Activated T-cell treated with anti-CD3 and anti-CD28 coated beads, Interleukin-2, amount 50 U/mL, for 1 hour (primary cell): ENCODE data around the gene PIM3.
"Not testable (repeated sequence)": the region's sequence is repeated elsewhere in the genome, so short reads cannot be mapped to it uniquely, and the experiment has no call there.

Source experiments
- DNase-seq: peaks from one replicate; pipeline ENCODE4 v3.0.0-alpha.2; 2020

PIM3 gene

GRCh38 chr22:49968831-49969661 is 8.5 kb downstream of the PIM3 start:
- peak; percentile 31 for DNase-seq

DNA sequence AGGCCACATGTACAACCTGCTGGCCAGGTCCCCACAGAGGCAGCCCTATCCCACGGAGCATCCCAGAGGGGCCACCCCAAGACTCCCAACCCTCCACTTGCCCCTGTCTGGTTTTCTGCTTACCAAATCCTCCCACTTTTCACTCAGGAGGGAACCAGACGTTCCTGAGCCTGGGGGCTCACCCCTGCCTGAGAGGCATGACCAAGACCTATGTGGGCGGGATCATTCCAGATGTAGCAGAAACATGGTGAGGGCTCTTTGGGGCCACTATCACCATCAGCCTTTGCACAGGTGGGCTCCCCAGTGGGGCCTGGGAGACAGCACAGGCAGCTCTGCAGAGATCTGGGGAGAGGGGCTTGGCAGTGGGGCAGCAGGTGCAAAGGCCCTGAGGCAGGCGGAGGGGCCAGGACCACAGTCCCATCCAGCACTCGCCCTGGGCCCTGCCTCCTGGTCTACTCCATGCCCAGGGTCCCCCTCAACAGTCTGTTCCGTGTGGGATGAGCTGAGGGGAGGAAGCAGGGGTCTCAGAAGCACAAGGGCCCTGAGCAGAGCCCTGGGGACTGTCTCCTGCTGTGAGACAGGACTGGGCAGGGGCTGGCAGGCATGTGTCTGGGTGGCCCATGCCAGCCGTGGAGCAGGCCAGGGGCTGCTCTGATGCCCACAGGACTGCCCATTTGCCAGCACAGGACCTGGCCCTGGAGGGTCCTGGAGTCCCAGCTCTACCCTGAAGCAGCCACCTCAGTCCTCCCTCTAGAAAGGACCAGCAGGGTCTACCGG is 9.4 kb downstream of the PIM3 start:
- peak; percentile 22 for DNase-seq

GRCh38 chr22:49970528-49971231 is 10.1 kb downstream of the PIM3 start:
- DNase-seq, result peak; percentile 90

DNA sequence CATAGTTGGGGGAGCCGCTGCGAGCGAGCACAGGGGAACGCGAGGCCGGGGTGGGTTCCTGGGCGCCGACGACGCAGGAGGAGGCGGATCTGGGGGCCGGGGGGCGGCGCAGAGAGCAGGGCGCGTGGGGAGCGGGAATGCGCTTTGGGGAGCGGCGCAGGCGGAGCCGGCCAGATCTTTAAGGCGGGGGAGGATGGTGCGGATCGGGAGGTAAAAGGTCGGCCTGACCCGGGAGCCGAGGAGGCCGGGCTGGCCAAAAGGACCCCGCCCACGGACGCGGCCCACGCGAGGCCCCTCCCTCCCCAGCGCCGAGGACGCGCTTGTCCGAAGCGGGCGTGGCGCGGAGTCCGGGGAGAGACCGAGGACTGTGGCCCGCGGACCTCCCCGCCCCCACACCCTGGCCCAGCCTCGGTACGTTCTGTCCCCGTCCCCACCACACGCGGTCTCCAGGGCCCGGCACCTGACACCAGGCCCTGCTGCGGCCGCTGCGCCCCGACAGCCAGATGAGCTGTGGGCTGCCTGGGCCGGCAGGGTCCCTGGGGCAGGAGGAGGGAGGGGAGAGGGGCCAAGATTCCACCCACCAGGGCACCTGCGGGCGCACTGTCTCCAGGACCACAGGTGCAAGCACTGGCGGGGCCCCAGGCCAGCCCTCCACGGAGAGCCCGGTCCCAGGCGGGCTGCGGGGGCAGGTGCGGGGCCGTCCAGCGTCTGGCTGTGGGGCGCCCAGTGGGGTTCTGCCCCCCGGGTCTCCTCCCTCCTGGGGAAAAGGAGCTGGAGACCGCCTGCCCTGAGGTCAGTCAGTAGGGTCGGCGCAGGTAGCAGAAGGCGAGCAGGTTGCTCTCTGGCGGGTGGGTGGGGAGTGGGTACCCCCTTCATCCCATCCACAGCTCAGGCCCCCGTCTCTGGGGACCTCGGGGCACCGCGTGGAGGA is 10.9 kb downstream of the PIM3 start:
- DNase-seq, result peak; percentile 51

DNA sequence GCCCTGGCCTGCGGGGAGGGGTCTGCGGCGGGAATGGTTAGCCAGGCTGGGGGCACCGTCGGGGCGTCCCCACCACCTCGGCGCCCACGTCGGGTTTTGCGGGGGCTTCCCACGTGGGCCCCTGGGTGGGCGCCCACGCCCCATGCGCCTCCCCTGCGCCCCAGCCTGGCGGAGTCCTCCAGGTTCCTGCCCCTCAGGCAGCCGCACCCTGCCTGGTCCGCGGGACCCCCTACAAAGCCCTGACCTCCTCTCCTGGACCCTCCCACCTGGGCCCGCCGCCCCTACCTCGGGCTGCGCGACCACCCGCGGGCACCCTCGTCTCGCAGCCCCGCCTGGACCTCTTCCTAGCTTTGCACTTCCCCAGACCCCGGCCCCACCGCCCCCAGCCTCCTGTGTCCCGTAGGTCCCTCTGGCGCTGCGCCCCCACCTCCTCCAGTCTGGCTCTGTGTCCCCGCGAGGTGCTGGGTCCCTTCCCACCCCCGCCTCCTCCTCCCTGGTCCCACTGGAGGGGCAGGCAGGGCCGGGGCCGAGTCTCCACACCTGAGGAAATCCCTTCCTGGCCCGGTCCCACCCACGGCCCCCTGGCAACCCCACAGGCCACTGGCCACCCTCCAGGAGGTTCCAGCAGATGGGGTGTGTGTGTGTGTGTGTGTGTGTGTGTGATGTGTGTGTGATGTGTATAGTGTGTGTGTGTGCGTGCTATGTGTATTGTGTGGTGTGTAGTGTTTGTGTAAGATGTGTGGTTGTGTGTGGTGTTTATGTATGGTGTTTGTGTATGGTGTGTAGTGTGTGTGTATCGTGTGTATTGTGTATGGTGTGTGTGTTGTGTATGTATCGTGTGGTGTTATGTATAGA is 11.8 kb downstream of the PIM3 start:
- DNase-seq, result peak; percentile 24

DNA sequence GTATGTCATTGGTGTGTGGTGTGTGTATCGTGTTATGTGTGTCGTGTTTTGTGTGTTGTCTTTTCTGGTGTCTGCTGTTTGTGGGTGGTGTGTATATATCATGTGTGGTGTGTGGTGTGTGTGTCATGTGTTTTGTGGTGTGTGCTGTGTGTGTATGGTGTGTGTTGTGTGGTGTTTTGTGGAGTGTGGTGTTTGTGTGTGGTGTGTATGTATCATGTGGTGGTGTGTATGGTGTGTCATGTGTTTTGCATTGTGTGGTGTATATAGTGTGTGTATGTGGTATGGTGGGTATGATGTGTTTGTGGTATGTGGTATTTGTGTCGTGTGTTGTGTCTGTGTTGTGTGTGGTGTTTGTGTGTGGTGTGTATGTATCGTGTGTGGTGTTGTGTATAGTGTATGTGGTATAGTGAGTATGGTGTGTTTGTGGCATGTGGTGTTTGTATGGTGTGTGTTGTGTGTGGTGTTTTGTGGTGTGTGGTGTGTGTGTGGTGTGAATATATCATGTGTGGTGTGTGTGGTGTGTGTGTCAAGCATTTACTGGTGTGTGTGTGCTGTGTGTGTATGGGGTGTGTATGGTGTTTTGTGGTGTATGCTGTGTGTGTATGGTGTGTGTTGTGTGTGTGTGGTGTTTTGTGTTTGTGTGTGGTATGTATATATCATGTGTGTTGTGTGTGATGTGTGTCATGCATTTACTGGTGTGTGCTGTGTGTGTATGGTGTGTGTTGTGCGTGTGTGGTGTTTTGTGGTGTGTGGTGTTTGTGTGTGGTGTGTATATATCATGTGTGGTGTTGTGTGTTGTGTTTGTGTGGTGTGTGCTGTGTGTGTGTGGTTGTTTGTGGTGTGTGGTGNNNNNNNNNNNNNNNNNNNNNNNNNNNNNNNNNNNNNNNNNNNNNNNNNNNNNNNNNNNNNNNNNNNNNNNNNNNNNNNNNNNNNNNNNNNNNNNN is 12.7 kb downstream of the PIM3 start:
- DNase-seq, result no peak

- peak; percentile 50 for DNase-seq
Measured at GRCh38 chr22:49975543-49976389, 15.2 kb downstream of the PIM3 start.

GRCh38 chr22:49976439-49977175 is 16.0 kb downstream of the PIM3 start:
- DNase-seq, result peak; percentile 40

DNA sequence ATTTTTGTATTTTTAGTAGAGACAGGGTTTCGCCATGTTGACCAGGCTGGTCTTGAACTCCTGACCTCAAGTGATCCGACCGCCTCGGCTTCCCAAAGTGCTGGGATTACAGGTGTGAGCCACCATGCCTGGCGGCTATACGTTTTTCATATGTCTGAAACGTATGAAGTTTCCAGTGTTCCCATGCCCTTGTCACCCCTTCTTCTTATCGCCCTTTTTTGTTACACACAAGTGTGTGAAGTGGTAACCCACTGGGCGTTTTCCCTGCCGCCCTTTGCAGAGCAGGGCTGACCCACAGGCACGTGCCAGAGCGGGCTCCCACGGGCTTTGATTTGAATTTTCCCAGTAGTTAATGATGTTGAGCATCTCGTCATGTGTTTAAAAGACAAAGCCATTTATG is 17.0 kb downstream of the PIM3 start:
- DNase-seq, result no peak

DNA sequence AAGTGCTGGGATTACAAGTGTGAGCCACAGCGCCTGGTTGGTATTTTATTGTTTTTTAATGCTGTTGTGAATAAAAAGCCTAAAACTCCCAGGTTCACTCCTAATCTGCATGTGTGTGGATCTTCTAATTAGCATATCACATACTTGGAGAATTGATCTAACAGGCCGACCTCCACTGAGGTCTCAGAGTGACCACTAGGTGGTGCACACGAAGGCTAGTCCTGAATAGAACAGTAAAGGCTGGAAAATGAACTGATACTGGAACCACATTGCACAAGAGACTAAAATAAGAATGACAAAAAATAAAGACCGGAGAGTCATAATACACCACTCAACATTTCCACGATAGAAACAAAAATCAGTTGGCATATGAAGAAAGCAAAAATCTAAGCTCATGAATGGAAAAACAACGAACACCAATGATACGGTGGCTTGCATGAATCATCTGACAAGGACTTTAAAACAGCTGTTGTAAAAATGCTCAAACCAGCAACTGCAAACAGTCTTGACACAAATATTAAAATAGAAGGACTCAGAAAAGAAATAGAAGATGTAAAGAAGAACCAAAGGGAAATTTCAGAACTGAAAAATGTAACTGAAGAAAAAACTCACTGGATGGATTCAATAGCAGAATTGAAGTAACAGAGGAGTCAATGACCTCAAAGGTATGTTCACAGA is 19.2 kb downstream of the PIM3 start:
- DNase-seq, result no peak

DNA sequence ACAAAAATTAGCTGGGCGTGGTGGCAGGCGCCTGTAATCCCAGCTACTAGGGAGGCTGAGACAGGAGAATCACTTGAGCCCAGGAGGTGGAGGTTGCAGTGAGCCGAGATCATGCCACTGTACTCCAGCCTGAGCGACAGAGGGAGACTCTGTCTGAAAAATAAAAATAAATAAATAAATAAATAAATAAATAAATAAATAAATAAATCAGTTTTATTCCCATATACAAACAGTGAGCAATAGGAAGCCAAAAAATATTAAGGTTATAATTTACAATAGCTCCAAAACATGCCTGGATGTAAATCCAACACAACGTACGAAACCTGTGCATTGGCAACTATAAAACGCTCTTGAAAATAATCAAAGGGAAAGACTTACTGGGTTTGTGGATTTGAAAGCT is 21.2 kb downstream of the PIM3 start:
- DNase-seq, result not testable (repeated sequence)

DNA sequence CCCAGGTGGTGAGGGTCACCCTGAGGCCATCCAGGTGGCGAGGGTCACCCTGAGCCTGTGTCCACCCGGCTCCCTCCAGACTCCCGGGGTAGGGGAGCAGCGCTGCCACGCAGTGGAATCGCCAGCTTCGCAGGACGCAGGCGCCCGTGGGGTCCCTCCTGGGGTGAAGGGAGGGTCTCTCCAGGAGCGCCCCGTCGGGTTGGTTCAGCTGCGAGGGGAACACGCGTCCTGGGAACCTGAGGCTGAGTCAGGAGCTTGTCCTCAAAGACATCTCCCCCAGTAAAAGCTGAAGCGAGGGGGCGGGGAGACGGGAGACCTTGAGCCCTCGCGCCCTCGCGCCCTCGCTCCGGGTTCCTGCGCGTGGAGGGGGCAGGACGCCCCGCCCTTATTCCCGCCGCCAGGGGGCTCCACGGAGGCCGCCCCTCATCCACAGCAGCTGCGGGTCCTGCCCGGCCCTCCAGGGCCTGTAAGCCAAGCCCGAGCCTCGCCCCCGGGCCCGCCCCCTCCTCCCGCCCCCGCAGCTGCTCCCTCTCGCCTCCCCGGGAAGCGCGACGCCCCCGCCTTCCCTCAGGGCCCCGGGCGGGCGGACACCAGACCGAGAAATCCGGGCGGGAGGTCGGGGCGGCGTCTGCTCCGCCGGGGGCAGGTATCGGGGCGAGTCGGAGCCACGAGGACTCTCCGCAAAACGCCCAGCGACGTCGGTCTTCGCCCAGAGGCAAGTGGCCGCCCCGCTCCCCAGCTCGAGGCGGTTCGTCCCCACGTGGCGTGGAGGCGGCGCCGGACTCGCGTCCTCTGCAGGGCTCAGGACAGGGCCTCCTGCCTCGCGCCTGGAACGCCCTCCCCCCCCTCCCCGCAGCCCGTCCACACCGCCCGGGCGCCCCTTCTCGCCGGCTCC is 22.8 kb downstream of the PIM3 start:
- DNase-seq, result peak; percentile 68

- no peak for DNase-seq
Measured at GRCh38 chr22:49986325-49986724, 25.8 kb downstream of the PIM3 start.

- not testable (repeated sequence) for DNase-seq
Measured at GRCh38 chr22:49989826-49990225, 29.3 kb downstream of the PIM3 start.

- DNase-seq, result no peak
Measured at GRCh38 chr22:49991167-49991566, 30.6 kb downstream of the PIM3 start.

DNA sequence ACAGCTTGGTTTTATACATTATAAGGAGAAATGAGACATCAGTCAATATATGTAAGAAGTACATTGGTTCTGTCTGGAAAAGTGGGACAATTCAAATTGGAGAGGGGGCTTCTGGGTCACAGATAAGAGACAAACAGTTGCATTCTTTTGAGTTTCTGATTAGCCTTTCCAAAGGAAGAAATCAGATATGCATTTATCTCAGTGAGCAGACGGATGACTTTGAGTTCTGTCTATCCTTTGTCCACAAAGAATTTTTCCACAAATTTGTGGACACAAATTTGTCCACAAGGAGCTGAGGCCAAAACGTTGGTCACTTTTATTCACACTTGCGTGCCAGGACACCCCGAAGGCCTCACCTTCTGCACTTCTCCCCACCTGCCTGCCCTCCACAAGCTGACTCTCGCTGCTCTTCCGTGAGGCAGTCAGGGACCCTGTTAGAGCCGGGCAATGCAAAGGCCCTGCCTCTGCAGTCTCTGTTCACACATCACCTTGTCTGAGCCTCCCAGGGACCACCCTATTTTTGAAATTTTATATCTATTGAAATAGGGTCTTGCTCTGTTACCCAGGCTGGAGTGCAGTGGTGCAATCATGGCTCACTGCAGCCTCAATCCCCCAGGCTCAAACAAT is 31.4 kb downstream of the PIM3 start:
- no peak for DNase-seq
